NCI-H82 (cell line): ENCODE results near the gene TP53I11.

ENCODE experiments used
- DNase-seq: peaks from one replicate; lab custom pipeline; 2025; lab: John Stamatoyannopoulos, UW

The TP53I11 gene

GRCh38 chr11:44978274-44978960 is 27.7 kb upstream of the TP53I11 start:
- DNase-seq: peak; percentile 22

GRCh38 chr11:44977493-44977984 is 26.9 kb upstream of the TP53I11 start:
- DNase-seq: peak; percentile 80

GRCh38 chr11:44976576-44976975 is 25.9 kb upstream of the TP53I11 start:
- no peak for DNase-seq

- no peak for DNase-seq
Measured at GRCh38 chr11:44974402-44975000, 23.8 kb upstream of the TP53I11 start.

GRCh38 chr11:44973632-44974401 is 23.1 kb upstream of the TP53I11 start:
- no peak for DNase-seq

- no peak for DNase-seq
Measured at GRCh38 chr11:44972746-44973435, 22.2 kb upstream of the TP53I11 start.

GRCh38 chr11:44971185-44971584 is 20.5 kb upstream of the TP53I11 start:
- DNase-seq: no peak

- no peak for DNase-seq
Measured at GRCh38 chr11:44970293-44970692, 19.6 kb upstream of the TP53I11 start.

GRCh38 chr11:44969651-44970252 is 19.1 kb upstream of the TP53I11 start:
- no peak for DNase-seq

GRCh38 chr11:44968510-44968909 is 17.8 kb upstream of the TP53I11 start:
- DNase-seq: peak; percentile 18

- no peak for DNase-seq
Measured at GRCh38 chr11:44967930-44968496, 17.3 kb upstream of the TP53I11 start.

- DNase-seq: no peak
Measured at GRCh38 chr11:44966694-44967093, 16.0 kb upstream of the TP53I11 start.

- peak; percentile 83 for DNase-seq
Measured at GRCh38 chr11:44964526-44965209, 14.0 kb upstream of the TP53I11 start.

- peak; percentile 38 for DNase-seq
Measured at GRCh38 chr11:44963948-44964347, 13.3 kb upstream of the TP53I11 start.

GRCh38 chr11:44963136-44963535 is 12.5 kb upstream of the TP53I11 start:
- DNase-seq: peak; percentile 95

GRCh38 chr11:44962464-44962863 is 11.8 kb upstream of the TP53I11 start:
- DNase-seq: no peak

GRCh38 chr11:44960200-44960845 is 9.6 kb upstream of the TP53I11 start:
- DNase-seq: peak; percentile 95

GRCh38 chr11:44959064-44959463 is 8.4 kb upstream of the TP53I11 start:
- DNase-seq: peak; percentile 23

- peak; percentile 83 for DNase-seq
Measured at GRCh38 chr11:44957776-44958564, 7.3 kb upstream of the TP53I11 start.
